Left renal pelvis (tissue), 4 donors: ENCODE measurements around the gene SLC13A3. TPM values are rescaled to one million over a fixed set of nuclear protein-coding genes. Genes with fewer than 3 reads are reported as not detected.

Experiments
- polyA plus RNA-seq, 4 donors: library from polyadenylated mRNA; unstranded; fragments of 120-200 nt; gene quantifications; one replicate each; pipeline ENCODE4 v1.2.1, GENCODE V29; 2013; ENCODE audit not compliant: insufficient read length in 4 of 4

The SLC13A3 gene
- polyA plus RNA-seq, 4 donors: 7.1 to 19.8 (median 14.3) TPM

Other genes with a start within 250 kb of the SLC13A3 start
- 10 to 100 TPM; 61.1 to 71.7 (median 67.4) TPM for gene ELMO2, start 244.8 kb downstream of the SLC13A3 start, polyA plus RNA-seq
- gene ZNF334, start 137.9 kb downstream of the SLC13A3 start, polyA plus RNA-seq: 10 to 100 TPM; 23.3 to 38.9 (median 31.5) TPM
- gene OCSTAMP, start 100.8 kb downstream of the SLC13A3 start, polyA plus RNA-seq: not detected
- 10 to 100 TPM; 14.6 to 19.0 (median 15.5) TPM for gene TP53RK, start 38.0 kb upstream of the SLC13A3 start, polyA plus RNA-seq
- gene SLC2A10, start 58.2 kb upstream of the SLC13A3 start, polyA plus RNA-seq: 10 to 100 TPM; 16.0 to 32.2 (median 16.6) TPM
- gene EYA2, start 243.4 kb upstream of the SLC13A3 start, polyA plus RNA-seq: 10 to 100 TPM in 1 of 4 donors, 1 to 10 TPM in 2, under 1 TPM in 1; 0.87 to 20.5 (median 1.8) TPM